ENCODE results near the gene EPHA5.

EPHA5 gene

GRCh38 chr4:65508168-65508567 lies 162.1 kb downstream of the EPHA5 start:
- in situ Hi-C loops (cut with MboI; ENCODE audit: low sequenced_read_pairs) = no loop called here

DNA sequence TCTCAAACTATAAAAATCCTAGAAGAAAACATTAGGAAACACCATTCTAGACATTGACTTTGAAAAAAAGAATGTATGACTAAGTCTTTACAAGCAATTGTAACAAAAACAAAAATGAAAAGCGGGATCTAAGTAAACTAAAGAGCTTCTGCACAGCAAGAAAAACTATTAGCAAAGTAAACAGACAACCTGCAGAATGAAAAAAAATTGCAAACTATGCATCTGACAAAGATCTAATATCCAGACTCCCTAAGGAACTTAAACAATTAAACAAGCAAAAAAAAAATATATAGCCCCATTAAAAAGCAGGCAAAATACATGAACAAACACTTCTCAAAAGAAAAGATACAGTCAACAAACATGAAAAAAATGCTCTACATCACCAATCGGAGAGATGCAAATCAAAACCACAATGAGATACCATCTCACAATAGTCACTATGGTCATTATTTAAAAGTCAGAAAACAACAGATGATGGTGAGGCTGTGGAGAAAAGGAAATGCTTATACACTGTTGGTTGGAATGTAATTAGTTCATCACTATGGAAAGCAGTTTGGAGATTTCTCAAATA lies 168.1 kb downstream of the EPHA5 start:
- in situ Hi-C loops (cut with MboI; ENCODE audit: low sequenced_read_pairs) = no loop called here

DNA sequence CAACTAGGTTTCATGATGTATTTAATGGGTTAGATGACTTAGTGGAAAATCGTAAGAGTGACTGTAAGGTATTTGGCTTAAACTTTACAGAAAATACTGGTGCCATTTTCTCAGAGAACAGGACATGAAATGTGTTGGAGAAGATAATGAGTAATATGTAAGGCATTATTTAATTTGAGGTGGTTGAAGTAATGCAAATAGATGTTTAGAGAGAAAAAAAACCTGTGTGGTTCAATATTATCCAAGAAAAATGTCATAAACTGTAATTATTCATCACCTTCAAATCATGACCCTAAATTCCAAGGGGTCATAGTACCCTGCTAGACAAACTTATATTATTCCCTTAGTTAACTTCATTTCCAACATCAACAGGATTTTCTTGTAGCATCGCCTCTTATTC lies 171.7 kb downstream of the EPHA5 start:
- in situ Hi-C loops (cut with MboI; ENCODE audit: low sequenced_read_pairs) = no loop called here

DNA sequence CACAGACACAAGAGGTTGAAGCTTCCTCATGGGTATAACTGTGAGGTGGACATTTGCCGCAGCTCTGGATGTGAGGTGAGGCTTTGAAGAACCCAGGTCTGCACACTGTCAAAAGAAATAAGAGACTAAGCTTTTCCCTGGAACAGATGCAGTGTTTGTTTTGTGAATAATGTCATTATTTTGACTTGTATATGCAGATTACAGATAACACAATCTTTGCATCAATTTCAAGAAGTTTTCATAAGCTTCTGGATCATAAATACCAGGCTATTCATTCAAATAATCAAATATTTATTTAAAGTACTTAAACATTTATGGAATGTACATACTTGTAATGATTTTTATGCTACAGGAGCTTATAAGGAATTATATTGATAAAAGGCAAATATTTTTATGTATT lies 174.8 kb downstream of the EPHA5 start:
- in situ Hi-C loops (cut with MboI; ENCODE audit: low sequenced_read_pairs) = no loop called here

- in situ Hi-C loops (cut with MboI; ENCODE audit: low sequenced_read_pairs) = no loop called here
Observed at GRCh38 chr4:65482410-65482809, 187.9 kb downstream of the EPHA5 start.

DNA sequence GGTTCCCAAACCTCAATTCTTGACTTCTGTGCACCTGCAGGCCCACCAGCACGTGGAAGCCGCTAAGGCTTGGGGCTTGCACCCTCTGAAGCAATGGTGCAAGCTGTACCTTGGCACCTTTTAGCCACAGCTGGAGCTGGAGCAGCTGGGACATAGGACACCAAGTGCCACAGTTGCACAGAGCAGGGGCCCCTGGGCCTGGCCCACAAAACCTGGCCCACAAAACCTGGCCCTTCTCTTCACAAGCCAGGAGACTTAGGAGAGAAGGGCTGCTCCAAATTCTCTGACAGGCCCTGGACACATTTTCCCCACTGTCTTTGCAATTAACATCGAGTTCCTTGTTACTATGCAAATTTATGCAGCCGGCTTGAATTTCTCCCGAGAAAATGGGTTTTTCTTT lies 197.8 kb downstream of the EPHA5 start:
- in situ Hi-C loops (cut with MboI; ENCODE audit: low sequenced_read_pairs) = no loop called here

DNA sequence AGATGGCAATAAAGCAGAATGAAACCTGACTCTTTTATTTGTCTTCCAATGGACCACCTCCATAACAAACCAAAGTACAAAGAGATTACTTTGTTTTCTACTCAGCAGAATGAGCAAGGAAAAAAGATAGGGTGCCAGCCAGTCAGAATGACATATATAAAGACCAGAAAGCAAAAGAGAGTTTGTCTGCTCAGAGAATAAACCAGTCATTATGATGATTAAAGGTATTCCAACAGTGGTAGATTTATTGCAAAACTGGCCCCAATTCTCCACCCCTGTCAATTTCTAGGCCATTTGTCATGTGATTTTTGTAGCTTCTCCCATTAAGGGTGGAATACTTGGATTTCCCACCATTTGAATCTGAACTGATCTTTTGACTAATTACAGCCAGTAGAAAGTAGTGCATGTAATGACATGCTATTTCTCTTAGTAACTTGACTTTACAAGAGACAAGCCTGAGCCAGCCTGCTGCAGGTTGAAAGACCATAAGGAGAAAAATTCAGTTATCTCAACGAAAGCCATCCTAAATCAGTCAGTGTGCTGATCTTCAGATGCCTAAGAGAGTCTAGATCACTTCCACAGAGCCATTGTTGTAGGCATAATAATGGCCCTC lies 203.1 kb downstream of the EPHA5 start:
- in situ Hi-C loops (cut with MboI; ENCODE audit: low sequenced_read_pairs) = no loop called here

GRCh38 chr4:65461781-65462180 lies 208.5 kb downstream of the EPHA5 start:
- in situ Hi-C loops (cut with MboI; ENCODE audit: low sequenced_read_pairs) = no loop called here

DNA sequence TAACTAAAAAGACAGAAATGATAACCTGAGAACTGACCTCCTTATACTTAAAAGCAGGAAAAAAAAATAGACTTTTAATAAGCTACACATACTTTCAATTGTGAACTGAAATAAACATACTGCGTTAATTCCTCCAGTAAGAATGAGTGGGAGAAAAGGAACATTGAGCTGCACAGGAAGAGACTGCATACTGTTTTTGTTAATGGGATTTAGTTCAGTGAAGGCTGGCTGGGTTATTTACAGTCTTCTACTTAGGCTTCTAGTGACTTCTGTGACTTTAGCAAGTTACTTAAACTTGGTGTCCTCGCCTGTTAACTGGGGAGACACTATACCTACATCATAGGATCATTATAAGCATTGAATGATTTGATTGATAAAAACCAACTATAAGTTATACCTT lies 213.3 kb downstream of the EPHA5 start:
- in situ Hi-C loops (cut with MboI; ENCODE audit: low sequenced_read_pairs) = no loop called here

DNA sequence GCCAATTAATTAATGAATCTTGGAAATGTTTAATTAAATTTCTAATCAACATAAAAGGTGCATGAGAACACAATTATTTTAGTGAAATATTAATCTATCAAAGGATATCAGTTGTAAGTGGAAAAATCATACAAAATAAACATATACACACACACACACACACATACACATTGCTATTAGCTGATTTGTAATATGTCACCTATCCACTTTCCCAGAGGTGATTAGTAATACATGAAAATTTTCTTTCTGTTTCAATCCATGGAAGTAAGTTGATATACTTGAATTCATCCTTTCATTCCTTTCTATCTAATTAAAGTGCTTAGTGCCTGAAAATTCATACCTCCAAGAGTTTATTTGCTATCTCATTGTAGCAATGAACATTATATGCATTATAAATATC lies 213.7 kb downstream of the EPHA5 start:
- in situ Hi-C loops (cut with MboI; ENCODE audit: low sequenced_read_pairs) = no loop called here

DNA sequence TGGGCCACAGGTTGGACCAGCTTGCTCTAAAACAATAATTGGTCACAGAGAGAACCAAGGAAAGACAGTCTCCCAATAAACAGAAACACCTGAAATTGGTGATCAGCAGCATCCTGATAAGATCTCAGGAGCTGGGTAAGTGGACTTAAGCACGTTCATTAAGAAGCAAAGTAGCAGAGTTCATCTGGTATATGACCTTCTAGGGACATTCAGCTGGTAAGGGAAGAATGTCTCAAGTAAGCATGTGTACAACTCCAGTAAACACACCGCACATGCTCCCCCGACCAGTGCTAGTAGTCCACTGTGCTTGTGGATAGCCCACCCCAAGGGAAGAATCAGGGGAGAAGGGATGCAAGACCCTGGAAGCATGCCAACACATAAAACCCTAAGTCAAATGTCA lies 216.9 kb downstream of the EPHA5 start:
- in situ Hi-C loops (cut with MboI; ENCODE audit: low sequenced_read_pairs) = no loop called here

GRCh38 chr4:65450899-65451298 lies 219.4 kb downstream of the EPHA5 start:
- in situ Hi-C loops (cut with MboI; ENCODE audit: low sequenced_read_pairs) = no loop called here

GRCh38 chr4:65437102-65437501 lies 233.2 kb downstream of the EPHA5 start:
- in situ Hi-C loops (cut with MboI; ENCODE audit: low sequenced_read_pairs) = no loop called here

DNA sequence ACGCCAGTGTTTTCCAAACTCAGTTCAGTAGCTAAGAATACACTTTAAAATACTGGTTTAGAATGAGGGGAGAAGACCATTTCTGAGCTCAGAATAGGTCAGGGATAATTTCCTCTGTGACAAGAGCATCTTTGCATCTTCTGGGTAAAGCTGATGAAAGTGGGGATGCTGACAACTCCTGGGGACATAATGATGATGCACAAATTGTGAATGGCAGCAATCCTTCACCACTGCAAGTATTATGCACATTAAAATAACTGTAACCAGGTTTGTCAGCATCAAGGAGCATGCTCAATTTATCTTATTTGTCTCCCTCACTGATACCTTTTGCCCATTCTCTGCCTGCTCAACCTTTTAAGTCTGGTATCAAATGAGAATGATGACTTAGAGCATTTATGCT lies 248.2 kb downstream of the EPHA5 start:
- in situ Hi-C loops (cut with MboI; ENCODE audit: low sequenced_read_pairs) = no loop called here

DNA sequence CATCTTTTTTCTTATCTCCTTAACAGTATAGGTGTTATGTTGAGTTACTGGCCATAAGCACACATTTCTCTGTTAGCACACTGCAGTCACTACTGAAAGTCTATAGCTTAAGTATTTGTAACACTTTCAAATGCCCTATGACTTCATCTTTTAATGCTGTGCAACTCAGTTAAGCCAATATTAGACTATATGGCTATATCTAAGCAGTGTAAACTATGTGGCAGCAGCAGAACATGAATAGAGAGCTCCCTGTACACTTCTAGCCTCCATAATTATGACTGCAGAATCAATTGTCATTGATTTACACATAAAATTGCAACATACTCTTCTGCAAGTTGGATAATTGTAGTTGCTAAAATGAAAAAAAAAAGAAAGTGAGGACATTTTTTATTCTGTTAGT lies 250.3 kb downstream of the EPHA5 start:
- in situ Hi-C loops (cut with MboI; ENCODE audit: low sequenced_read_pairs) = no loop called here

GRCh38 chr4:65416891-65417290 lies 253.4 kb downstream of the EPHA5 start:
- in situ Hi-C loops (cut with MboI; ENCODE audit: low sequenced_read_pairs) = no loop called here

- in situ Hi-C loops (cut with MboI; ENCODE audit: low sequenced_read_pairs) = no loop called here
Observed at GRCh38 chr4:65407483-65407882, 262.8 kb downstream of the EPHA5 start.

GRCh38 chr4:65401083-65401482 lies 269.2 kb downstream of the EPHA5 start:
- in situ Hi-C loops (cut with MboI; ENCODE audit: low sequenced_read_pairs) = no loop called here

DNA sequence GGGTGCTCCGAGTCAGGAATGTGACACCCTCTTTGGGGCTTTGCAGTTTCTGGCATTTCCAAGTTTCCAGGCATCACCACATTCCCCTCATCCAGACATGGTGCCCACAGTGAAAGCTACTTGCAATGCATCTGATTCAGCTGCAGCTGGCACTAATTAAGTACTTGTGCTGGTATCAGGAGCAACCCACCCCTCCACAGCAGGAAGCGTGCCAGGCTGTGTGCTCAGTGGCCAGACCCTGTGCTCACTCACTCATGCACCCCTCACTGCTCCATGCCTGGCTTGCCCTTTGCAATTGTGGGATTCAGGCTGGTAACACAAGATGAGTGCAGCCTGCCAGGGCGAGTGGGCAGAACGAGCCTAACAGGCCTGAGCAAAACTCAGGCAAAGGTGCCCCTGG lies 271.2 kb downstream of the EPHA5 start:
- in situ Hi-C loops (cut with MboI; ENCODE audit: low sequenced_read_pairs) = no loop called here

GRCh38 chr4:65393078-65393477 lies 277.2 kb downstream of the EPHA5 start:
- in situ Hi-C loops (cut with MboI; ENCODE audit: low sequenced_read_pairs) = no loop called here

- in situ Hi-C loops (cut with MboI; ENCODE audit: low sequenced_read_pairs) = no loop called here
Observed at GRCh38 chr4:65392488-65392887, 277.8 kb downstream of the EPHA5 start.

GRCh38 chr4:65391814-65392213 lies 278.5 kb downstream of the EPHA5 start:
- in situ Hi-C loops (cut with MboI; ENCODE audit: low sequenced_read_pairs) = no loop called here

DNA sequence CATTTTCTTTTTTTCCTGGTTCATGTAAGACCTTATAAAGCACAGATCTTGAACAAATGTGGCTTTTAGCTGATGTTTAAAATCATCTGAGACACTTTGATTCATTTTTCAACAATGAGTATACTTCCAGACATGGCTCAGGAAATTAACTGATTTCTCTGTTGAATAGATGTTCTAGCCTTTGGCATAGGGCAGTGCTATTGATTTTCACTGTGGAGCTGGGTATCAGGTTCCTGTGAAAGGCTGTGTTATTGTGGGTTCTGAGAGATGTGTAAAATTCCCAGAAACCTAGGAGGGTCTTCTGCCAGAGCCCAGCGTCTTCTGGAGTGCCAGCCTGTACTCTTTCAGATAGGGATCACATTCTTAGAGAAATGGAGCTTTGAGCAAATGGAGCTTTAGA lies 278.9 kb downstream of the EPHA5 start:
- in situ Hi-C loops (cut with MboI; ENCODE audit: low sequenced_read_pairs) = no loop called here

All from HL-60/S4 treated with retinoic acid at 250 ng/mL for 4 days and 3 days (cell line).